GM23338 (cell line): ENCODE results near the gene INTS13.

ENCODE experiments used
- CREB1 ChIP-seq: fragments of 250-450 bp; sonication (Bioruptor Pico); IDR thresholded peaks from 2 replicates; pipeline ENCODE4 v1.5.0; 2020; ENCODE audit warnings: low read depth, mild to moderate bottlenecking, moderate library complexity
- CTCF ChIP-seq, 2 experiments: fragments of 200-600 bp in 1 of 2; sonication (generic) in 1 of 2; conservative IDR thresholded peaks; 2 replicates each; pipeline versions ENCODE4 v1.5.1 to v1.6.1; 2016 to 2017; ENCODE audit warnings: antibody characterized with exemption in 2 of 2, low read depth in 2 of 2, mild to moderate bottlenecking in 2 of 2, moderate library complexity in 1 of 2
- EZH2 ChIP-seq: fragments of 200-600 bp; sonication (generic); IDR thresholded peaks from one replicate; pipeline ENCODE4 v1.8.0; 2017; ENCODE audit warnings: antibody characterized with exemption, mild to moderate bottlenecking, low read depth; ENCODE audit not compliant: unreplicated experiment
- EZH2phosphoT487 ChIP-seq: fragments of 200-600 bp; sonication (generic); IDR thresholded peaks from one replicate; pipeline ENCODE4 v1.8.1; 2018; ENCODE audit warnings: antibody characterized with exemption; ENCODE audit not compliant: unreplicated experiment
- POLR2AphosphoS5 ChIP-seq: IDR thresholded peaks from 2 replicates; pipeline ENCODE4 v1.6.1; 2016; ENCODE audit warnings: antibody characterized with exemption, low read depth
- REST ChIP-seq: IDR thresholded peaks from one replicate; pipeline ENCODE4 v1.6.1; 2018; ENCODE audit warnings: antibody characterized with exemption; ENCODE audit not compliant: unreplicated experiment
- STAT1 ChIP-seq: IDR thresholded peaks from one replicate; pipeline ENCODE4 v1.6.1; 2016; ENCODE audit warnings: antibody characterized with exemption; ENCODE audit not compliant: unreplicated experiment
- ZNF331 ChIP-seq: fragments of 250-450 bp; sonication (Bioruptor Pico); IDR thresholded peaks from 2 replicates; pipeline ENCODE4 v1.5.0; 2020; ENCODE audit warnings: low read depth, mild to moderate bottlenecking, moderate library complexity

- TF ChIP-seq CTCF (conservative IDR thresholded peaks at IDR 0.05; ENCODE audit: low read depth in 2 of 2), result no peak
- no peak for TF ChIP-seq EZH2
- no peak for TF ChIP-seq CREB1 (CRISPR knock-in tag)
- TF ChIP-seq POLR2AphosphoS5, result no peak
- TF ChIP-seq ZNF331 (CRISPR knock-in tag), result no peak
- TF ChIP-seq REST, result no peak
- TF ChIP-seq STAT1, result no peak
- TF ChIP-seq EZH2phosphoT487, result no peak
Observed at GRCh38 chr12:26963413-26963812, 25.6 kb upstream of the INTS13 start.
